Uterus (tissue), 2 donors: ENCODE measurements around the gene BCAS3.

Experiments used
- CTCF ChIP-seq, 4 experiments: fragments of 200-600 bp in 2 of 4; fragments of 450-650 bp in 2 of 4; sonication (generic) in 2 of 4; IDR thresholded peaks; one replicate each; pipeline ENCODE4 v1.5.1; 2016 to 2019; ENCODE audit warnings: antibody characterized with exemption in 4 of 4, mild to moderate bottlenecking in 2 of 4, moderate library complexity in 1 of 4
- POLR2A ChIP-seq, 2 donors: fragments of 450-650 bp; IDR thresholded peaks; one replicate each; pipeline ENCODE4 v1.6.1; 2016; ENCODE audit warnings: antibody characterized with exemption in 2 of 2, mild to moderate bottlenecking in 1 of 2, moderate library complexity in 1 of 2

- TF ChIP-seq CTCF (IDR thresholded peaks at IDR 0.05) (no peak), POLR2A (IDR thresholded peaks at IDR 0.05) (no peak)
Observed at GRCh38 chr17:61387511-61388305, 710.1 kb downstream of the BCAS3 start.
